ENCODE measurements around the gene FXYD6. TPM values are rescaled to one million over a fixed set of nuclear protein-coding genes. Genes with fewer than 3 reads are reported as not detected.

FXYD6 gene
- total RNA-seq, 1 donor from 2014 or later: 20.0 TPM

- DNase-seq (ENCODE audit: extremely low read depth, low read depth, low spot score): no peak
These were observed 43.0 kb downstream of the FXYD6 start for GRCh38 chr11:117833401-117833891.

DNA sequence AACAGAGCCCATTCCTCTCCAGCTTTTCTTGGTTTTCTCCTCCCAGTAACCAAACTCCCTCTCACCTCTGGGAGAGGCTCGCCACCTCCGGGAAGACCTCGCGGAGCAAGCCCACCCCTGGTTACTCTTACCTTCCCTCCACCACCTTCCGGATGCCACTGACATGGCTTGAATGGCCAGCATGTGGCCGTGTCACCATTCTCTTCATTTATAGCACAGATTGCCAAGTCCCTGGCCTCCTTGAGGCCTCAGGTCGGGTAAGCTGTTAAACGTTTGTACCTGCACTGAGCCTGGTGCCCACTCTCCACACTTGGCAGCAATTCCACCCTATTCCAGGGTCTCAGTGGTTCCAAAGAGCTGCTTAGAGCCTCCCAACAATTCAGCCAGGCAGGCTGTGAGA, 43.9 kb downstream of the FXYD6 start:
- no peak for DNase-seq (ENCODE audit: extremely low read depth, low read depth, low spot score)

- no peak for DNase-seq (ENCODE audit: extremely low read depth, low read depth, low spot score)
These were observed 44.6 kb downstream of the FXYD6 start for GRCh38 chr11:117831661-117832415.

GRCh38 chr11:117830674-117831351, 45.6 kb downstream of the FXYD6 start:
- no peak for DNase-seq (ENCODE audit: extremely low read depth, low read depth, low spot score)

DNA sequence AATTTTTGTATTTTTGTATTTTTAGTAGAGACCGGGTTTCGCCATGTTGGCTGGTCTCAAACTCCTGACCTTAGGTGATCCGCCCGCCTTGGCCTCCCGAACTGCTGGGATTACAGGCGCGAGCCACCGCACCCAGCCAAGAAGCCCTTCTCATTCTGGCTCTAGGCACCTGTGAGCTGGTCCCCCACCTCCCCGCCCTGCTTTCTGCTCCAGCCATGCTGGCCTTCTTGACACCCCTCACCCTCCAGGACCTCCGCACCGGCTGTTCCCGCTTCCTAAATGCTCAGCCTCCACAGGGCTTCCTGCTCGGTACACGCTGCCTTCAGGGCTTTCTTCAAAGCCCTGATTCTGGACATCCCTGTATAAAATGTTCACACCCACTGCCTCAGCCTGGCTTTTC, 46.4 kb downstream of the FXYD6 start:
- DNase-seq (ENCODE audit: extremely low read depth, low read depth, low spot score): no peak

DNA sequence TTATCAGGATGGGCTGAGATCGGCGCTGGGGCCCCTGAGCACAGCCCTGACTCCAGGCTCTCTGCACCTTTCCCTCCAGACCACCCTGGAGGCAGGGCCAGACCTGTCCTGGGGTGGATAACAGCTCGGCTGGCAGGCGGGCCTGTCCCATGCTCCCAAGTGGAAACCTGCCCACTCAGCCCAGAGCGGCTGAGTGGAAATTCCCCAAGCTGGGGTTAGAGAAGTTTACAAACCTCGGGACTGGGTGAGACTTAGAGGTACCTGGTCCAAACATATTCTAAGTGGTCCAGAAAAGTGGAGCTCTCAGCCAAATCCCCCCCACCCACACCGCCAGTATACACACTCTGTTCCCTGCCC, 47.1 kb downstream of the FXYD6 start:
- DNase-seq (ENCODE audit: extremely low read depth, low read depth, low spot score): no peak

DNA sequence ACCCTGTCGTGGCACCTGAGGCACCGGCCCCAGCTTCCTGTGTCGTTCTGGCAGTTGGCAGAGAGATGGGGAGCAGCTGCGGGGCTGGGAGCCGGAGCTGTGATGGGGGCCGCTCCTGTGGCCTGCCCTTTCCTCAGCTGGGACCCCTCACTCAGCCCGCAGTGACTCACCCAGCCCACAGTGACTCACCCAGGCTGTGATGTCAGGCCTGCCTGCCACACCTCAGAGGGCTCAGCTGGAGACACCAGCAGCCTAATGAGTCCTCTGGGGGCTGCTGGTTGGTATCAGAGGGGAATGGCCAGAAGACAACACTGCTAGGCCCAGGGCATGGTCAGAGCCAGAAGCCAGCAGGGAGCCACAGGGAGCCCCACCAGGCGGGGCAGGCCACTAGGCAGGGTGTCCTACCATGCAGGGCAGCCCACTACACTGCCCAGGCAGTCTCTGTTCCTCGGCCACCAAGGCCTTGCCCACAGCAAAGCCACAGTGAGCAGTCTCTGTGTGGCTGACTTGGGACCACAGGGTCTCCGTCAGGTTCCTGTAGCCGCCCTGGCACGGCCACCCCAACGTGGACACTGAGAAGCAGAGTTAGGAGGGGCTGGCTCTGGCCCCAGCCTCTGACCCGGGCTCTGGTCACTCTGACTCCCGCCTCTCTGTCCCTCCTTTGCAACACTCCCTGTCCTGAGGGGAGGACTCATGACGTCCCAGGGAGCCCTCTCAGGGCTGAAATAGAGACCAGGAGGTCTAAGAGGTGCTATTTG, 47.7 kb downstream of the FXYD6 start:
- no peak for DNase-seq (ENCODE audit: extremely low read depth, low read depth, low spot score)

GRCh38 chr11:117827521-117828511, 48.6 kb downstream of the FXYD6 start:
- no peak for DNase-seq (ENCODE audit: extremely low read depth, low read depth, low spot score)

DNA sequence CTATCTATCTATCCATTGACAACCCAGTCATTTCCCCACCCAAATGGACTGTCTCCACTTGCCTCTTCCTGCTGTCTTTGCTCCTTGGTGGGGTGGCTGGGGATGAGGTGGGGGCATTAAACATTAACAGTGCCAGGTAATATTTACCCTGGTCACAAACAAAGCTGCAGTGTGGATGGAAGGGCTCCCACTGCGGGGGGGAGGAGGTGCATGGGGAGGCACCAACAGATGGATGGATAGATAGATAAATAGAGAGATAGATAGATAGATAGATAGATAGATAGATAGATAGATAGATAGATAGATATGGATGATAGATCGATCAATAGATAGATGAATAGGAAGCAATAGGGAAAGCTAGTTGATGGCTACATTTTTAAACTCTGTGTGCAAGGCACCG, 49.6 kb downstream of the FXYD6 start:
- no peak for DNase-seq (ENCODE audit: extremely low read depth, low read depth, low spot score)

DNA sequence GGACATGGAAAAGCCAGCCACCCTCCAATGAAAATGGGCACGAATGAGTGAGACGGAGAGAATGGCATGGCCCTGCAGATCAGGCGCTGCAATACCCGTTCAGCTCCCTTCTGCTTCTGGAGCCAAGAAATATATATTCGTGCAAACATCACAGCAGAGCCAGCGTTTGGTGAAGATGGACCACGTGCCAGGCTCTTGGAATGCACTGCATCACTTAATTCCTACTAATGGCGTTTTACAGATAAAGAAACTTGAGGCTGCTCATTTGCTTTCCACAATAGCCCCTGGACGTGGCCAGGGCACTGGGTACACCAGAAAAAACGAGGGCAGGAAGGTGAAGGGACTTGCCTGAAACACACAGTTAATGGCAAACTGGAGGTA, 50.3 kb downstream of the FXYD6 start:
- no peak for DNase-seq (ENCODE audit: extremely low read depth, low read depth, low spot score)

GRCh38 chr11:117825538-117826189, 50.8 kb downstream of the FXYD6 start:
- DNase-seq (ENCODE audit: extremely low read depth, low read depth, low spot score): no peak

DNA sequence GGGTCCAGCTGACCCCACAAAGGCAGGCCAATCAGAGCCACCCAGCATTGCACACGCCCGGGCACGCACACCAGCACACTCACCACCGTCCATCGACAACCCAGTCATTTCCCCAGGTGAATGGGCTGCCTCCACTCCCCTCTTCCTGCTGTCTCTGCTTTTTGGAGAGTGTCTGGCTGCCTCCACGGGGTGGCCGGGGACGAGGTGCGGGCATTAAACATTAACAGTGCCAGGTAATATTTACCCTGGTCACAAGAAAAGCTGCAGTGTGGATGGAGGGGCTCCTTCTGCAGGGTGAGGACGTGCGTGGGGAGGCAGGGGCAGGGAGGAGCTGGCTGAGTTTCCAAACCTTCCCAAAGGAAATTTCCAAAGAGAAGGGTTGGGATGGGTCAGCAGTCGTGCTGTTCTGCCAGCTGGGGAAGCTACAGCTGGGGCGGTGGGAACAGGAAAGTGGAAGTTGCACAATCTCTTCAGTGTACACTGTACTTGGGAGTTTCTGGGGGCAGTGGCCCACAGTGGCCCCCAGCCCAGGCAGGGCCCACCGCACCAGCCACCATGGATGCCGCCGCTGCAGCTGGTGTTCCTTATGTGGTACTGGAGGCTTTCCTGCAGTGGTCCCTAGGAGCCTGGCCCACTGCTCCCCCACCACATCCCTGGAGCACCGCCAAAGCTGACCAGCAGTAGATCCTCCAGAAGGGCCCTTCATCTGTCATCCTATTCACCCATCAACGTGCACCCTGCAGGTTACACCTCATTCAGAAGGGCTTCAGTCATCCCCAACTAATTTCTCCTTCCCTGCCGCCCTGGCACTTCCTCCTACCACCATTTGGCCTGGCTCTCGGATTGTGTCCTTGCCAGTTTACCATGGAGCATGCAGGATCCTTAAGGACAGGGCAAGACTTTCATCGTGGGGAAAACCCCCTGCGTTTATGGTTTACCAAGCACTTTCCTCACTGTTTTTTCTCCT, 51.6 kb downstream of the FXYD6 start, which contains the start of gene FXYD2:
FXYD2 (minus strand) TSS at position 174 of the 967 bp plus-strand sequence; CDS start at position 108, 66 bp downstream.
- DNase-seq (ENCODE audit: extremely low read depth, low read depth, low spot score): no peak

DNA sequence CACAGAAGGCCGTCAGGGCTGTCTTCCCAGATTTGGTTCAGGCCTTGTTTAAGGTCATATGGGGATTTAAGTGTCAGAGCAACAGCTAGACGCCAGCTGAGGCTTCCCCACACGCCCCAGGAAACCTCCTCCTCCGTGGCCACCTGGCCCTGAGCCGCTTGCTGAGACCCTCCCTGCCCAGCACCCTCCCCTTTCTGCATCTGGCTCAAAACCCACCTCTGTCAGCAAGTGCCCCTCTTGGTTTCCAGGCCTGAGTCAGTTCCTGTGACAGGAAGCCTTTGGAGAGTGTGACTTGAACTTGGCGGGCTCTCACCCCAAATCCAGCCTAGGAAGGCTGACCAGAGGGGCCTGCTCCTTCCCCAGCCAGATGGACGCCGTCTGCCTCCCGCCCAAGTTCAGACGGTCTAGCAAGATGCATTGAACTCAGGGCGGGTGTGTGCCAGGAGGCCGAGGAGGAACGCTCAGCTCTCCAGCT, 52.5 kb downstream of the FXYD6 start:
- DNase-seq (ENCODE audit: extremely low read depth, low read depth, low spot score): no peak

- DNase-seq (ENCODE audit: extremely low read depth, low read depth, low spot score): no peak
These were observed 53.0 kb downstream of the FXYD6 start for GRCh38 chr11:117823294-117823945.

- DNase-seq (ENCODE audit: extremely low read depth, low read depth, low spot score): no peak
These were observed 54.1 kb downstream of the FXYD6 start for GRCh38 chr11:117822074-117823033.

- no peak for DNase-seq (ENCODE audit: extremely low read depth, low read depth, low spot score)
These were observed 55.0 kb downstream of the FXYD6 start for GRCh38 chr11:117821431-117821830.

DNA sequence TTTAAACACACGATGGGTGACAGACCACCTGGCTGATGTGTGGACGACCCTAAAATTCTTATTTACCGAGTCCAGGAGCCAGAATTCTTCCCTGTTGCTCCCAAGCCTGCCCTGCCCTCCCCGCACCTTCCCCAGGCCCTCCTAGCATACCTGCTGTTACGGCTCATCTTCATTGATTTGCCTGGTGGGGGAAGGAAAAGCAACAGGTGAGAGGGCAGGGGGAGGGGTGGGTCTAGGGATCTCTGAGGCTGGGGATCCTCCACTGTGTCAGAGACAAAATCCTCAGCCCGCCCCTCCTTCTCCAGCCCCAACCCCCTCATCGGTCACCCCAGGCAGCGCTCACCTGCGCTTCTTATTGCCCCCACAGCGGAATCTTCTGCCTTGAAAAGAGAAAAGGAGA, 55.9 kb downstream of the FXYD6 start:
- no peak for DNase-seq (ENCODE audit: extremely low read depth, low read depth, low spot score)
